Activated gamma-delta T cell (primary cell): ENCODE results near the gene TMEM250.

Experiments used
- DNase-seq: peaks from one replicate; lab custom pipeline; 2025; lab: John Stamatoyannopoulos, UW

Gene TMEM250

DNA sequence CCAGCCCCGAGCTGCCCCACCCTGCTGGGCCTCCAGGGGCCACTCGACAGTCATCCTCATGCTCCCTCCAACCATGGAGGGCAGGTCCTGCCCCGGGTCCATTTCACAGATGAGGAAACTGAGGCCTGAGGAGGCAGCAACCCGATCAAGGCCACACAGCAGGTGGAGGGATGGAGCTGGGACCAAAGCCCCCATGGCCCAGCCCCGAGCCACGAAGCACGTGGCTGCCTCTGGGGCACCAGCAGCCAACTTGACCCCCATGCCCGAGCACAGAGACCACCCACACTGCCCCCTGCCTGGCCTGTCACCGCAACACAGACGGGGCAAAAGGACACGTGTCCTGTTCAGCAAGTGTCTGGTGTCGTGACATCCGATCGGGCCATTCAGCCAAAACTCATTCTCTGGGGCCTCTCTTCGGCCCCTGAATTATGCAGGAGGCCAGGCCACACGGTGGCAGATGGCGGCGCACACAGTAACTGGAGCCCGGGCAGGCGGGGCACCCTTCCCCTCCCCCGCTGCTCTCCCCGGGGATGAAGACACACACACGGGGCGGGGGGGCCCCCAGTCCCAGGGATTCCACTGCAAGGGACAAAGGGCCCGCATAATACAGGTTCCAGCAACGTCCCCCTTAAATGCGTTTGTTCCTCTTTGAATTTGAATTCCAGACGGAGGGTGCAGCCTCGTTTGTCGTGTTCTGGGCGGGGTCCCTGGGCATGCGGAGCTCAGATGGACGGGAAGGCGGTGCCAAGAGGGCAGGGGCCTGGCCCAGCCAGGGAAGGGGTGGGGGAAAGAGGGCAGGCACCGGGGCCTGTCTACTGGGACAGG lies 29.4 kb upstream of the TMEM250 start:
- DNase-seq: no peak

DNA sequence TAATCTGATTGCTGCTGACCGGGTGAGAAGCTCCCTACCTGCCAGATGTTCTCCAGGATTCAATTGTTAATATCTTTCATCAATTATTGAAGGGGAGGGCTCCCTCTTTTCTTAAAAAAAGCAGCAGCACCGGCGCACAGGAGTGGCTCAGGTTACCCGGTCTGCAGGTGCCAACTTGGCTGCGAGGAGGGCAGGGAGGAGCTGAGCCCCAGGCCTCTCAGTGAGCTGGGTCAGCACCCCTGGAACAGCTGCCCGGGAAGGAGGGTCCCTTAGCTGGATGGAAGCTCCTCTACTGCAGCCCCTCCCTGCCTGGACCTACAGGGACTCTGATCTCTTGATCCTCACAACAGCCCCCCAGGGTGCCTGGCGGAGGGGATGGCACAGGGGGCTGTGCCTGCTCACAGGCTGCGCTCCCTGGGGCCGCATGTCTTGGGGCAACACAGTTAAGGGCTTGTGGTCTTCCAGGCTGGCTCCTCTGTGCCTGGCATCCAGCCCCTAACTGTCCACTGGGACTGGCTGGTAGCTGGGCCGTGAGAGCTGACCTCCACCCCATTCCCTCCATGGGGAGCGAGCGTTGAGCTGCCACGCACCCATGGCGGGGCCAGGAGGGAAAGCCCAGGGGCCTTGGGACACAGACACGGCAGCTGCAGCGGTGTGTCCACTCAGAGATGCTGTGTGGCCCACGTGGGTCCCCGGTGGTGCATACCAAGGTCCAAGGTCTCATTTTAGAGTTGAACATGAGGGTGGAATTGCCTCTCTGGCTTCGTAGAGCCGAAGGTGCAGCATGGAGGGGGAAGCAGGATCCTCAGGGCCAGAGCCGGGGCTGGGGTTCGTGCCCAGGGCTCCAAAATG lies 28.6 kb upstream of the TMEM250 start:
- DNase-seq: no peak

DNA sequence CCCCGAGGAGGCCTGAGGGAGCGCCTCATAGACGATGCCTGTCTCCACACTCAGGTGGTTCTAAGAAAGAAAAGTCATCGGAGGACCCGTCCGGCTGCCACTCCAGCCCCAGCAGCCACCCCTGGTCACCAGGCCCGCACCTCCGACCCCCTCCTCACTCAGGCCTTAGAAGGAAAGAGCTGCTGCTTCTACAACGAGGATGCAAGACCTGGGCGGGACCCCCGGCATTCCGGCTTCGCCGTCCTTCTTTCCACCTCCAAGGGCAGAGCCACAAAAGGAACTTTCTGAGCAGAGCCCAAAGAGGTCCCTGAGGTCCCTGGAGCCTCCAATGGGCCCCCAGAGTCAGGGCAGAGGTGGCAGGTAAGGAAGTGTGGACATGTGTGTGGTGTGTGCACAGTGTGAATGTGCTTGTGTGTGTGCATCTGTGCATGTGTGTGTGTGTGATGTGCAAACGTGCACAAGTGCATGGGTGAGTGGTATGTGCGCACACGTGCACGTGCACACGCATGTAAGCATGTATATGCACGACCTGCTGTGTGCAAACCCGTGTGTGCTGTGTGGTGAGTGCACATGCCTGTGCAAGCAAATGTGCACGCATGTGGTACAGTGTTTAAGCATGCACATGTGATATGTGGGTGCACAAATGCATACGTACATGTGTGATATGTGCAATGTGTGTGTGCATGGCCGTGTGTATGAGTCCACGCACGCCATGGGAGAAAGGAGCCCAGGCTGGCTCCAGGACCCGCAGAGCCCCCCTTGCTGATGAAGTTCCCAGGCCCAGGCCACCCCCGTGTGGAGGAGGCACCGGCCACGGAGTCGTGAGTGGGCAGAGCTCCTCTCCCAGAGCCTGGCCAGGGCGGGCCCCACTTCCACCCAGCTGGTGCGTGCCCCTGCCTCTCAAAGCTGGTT lies 27.7 kb upstream of the TMEM250 start:
- no peak for DNase-seq

DNA sequence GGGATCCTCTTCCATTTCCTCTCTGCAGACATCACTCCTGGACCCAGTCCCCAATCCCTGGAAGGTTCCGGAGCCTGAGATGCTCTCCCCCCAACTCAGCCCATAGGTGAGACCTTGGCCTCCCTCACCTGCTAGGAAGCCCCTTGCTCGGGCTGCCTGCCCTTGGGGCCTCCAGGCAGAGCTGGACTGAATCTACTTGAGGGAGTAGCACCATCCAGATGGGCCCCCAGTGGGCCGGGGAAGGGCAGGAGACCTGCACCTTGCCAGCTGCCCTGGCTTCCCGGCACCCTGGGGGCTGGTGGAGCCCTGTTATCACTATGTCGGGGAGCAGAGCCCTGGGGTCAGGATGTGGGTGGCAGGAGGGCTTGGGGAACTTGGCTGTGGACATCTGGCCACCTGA lies 26.9 kb upstream of the TMEM250 start:
- DNase-seq: no peak

DNA sequence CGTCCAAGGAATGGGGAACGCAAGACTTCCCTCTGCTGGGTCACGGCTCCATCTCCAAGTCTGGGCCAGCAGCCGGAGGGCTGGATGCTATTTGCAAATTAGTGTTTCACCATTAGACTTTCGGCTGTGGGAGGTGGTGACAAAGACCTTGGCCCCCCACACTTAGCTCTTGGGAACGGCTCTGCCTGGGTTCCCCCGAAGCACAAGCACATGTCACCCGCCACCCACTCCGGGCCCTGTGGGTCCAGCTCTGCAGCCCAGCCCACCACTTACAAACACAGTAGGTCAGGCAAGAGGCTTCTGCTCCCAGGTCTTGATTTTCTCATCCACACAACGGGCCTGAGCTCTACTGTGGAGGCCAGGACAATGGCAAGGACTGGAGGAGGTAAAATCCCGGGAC lies 25.8 kb upstream of the TMEM250 start:
- no peak for DNase-seq

DNA sequence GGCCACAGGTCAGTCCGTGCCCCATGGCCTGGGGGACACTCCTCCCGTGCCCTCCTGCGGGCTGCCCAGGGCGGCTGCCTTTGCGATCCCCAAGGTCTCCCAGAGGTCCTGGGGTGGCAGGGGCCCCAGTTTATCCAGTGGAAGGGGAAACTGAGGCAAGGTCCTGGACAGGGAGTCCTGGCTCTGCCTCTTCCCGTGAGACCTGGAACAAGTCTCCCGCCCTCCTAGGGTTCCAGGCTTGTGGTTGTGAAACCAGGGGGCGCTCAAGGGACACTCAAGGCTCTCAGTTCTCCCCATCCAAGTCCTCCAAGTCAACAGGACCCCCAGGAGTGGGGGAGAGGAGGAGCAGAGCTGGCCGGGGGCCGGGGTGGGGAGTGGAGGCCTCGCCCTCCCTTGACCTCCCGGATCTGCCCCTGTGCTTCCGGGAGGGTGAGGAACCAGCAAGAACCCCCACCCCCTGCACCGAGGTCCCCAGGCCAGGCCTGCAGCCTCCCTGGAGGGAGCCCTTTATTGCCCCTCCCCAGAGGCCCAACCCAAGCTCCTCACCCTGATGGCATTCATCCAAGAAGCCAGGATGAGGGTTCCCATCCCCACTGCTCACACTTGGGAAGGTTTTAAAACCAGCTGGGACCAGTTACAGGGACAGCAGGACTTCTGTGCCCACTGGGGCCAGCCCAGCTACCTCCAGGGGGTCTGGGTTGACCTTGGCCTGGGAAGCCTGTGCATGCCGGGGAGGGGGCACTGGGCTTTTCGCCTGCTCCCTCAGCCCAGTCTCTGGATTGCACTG lies 24.7 kb upstream of the TMEM250 start:
- no peak for DNase-seq

DNA sequence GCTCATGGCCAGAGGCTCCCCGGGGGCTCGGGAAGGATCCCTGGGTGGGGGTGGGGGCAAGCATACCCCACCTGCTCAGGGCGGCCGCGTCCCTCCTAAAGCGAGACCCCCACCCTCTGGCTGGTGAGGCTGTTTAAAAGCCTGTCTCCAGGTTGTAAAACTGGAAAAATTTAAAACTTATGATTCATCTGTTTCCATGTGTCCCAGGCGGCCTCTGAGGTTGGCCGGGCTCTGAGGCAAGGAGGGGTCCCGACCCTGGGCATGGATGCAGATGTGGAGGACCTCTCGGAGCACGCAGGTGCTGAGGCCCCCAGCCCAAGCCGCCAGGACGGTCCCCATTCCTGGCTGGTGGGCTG lies 24.2 kb upstream of the TMEM250 start:
- DNase-seq: no peak

DNA sequence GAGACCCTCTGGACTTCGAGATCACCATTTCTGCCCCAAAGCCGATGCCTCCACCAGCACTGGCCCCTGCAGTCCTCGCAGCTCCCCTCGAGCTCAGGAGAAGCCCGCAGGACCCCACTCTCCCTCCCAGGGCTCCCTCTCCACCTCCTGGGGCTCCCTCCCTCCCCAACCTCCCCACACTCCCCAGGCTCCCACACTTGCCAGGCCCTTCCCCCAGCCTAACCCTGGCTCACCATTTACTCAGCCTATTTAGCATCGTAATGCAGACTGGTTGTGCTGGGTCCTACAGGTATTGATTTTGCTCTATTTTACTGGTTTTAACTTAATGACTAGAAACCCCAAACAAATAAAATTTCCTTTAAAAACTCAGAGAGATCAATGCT lies 23.7 kb upstream of the TMEM250 start:
- no peak for DNase-seq

DNA sequence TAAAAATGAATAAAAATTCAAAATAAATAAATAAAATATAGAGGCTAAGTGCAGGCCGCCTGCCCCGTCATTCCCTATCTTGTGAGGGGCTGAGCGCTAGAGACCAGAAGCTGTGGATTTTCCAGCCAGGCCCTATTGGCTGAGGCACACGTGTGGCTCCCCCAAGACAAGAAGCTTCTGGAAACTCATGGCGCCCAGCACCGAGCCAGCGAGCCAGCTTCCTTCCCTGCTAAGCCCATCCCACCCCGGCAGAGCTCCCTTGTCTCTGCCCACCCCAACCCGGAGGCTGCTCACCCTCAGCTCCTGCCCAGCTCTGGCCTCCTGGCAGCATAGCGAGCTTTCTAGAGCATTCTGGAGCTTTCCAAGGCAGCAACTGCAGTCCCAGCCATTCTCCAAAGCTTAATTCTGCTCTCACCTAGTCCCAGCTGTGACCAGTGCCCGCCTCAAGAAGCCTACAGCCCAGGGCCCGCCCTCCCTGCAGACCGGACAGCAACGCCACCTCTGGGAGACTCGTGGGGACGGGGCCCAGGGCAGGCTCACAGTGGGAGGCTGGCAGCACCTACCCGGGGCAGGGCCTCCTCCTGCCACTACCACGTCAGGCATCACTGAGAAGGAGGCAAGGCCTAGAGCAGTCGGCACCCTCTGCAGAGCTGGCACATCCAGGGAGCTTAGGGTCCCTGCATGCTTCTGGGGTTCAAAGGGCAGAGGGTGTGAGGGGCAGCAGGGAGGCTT lies 23.2 kb upstream of the TMEM250 start:
- no peak for DNase-seq

DNA sequence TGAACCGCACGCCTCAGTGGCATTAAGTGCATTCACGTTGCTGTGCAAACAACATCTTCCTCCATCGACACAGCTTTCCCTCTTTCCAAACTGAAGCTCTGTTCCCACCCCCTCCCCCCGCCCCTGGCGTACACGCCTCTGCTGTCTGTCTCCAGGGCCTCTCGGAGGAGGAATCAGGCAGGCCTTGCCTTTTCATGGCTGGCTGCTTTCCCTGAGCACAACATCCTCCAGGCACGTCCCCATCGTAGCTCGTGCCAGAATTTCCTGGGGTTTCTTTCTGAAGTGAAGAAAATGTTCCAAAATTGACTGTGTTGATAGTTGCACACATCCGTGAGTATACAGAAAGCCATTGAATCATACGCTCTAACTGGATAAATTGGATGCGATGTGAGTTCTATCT lies 22.3 kb upstream of the TMEM250 start:
- DNase-seq: no peak

DNA sequence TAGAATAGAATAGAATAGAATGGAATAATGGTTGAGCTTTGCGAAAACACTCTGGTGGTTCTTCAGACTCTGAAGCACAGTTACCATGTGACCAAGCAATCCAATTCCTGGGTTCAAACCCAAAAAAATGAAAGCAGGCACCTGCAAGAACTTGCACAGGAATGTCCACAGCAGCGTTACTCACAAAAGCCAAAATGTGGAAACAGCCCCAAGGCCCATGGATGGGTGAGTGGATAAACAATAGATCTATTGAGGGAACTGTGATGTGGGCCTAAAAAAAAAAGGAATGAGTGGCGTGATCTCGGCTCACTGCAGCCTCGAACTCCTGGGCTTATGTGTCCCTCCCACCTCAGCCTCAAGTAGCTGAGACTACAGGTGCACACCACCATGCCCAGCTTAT lies 21.4 kb upstream of the TMEM250 start:
- no peak for DNase-seq

DNA sequence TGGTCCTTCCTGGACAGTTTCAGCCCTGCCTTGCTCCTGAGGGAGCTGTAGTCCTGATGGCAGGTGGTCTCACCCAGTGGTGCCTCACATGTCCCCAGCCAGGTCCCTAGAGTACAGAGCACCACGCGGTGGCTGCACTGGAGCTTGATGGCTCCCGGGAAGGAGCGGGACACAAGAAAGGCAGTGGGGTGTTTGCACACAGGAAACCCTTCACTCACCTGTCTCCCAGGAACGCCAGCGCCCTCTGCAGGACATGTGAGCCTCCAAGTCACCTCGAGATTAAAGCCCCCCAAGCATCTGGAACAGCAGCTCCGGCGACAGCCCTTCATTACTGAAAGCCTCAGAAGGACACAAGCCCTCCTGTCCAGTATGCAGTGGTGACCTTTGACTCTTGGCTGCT lies 19.9 kb upstream of the TMEM250 start:
- no peak for DNase-seq

DNA sequence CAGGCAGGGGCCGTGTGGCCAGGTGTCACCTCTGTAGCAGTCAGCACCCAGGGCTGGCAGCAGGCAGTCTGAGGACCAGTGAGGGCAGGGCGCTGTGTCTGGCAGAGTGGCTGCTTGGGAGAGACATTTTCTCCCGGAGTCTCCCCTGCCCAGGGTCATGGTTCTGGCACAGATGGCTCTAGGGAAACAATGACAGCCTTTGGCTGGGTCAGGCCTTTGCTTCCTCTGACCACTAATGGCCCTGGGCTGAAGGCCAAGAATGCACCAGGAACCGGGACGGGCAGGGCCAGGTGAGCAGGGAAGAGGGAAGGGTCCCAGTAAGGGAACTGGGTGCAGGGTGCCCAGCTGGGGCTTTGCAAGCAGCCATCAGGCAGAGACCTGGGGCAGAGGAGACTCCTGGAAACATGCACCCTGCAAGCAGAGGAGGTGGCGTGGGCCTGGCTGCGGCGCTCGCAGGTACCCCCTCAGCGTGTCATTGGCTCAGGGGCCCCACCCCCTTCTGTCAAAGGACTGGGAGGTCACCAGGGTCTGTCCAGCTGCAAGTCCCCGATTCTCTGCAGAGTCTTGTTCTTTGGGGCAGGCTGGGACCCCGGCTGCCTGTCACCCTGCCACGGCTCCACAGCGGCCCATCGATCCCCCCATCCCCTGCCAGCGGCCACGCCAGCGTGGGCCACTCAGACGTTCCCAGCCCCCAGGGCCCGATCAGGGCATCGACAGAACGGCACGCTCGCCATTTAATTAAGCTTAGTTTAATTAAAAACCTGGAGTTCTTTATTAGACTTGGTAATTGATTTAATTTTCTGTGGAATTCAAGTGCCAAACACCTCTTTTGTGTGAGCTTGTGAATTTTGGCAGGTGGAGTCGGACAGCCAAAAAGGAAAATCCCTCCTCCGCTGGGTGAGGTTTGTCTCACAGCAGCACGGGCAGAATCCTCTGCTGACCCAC lies 18.9 kb upstream of the TMEM250 start:
- DNase-seq: no peak

DNA sequence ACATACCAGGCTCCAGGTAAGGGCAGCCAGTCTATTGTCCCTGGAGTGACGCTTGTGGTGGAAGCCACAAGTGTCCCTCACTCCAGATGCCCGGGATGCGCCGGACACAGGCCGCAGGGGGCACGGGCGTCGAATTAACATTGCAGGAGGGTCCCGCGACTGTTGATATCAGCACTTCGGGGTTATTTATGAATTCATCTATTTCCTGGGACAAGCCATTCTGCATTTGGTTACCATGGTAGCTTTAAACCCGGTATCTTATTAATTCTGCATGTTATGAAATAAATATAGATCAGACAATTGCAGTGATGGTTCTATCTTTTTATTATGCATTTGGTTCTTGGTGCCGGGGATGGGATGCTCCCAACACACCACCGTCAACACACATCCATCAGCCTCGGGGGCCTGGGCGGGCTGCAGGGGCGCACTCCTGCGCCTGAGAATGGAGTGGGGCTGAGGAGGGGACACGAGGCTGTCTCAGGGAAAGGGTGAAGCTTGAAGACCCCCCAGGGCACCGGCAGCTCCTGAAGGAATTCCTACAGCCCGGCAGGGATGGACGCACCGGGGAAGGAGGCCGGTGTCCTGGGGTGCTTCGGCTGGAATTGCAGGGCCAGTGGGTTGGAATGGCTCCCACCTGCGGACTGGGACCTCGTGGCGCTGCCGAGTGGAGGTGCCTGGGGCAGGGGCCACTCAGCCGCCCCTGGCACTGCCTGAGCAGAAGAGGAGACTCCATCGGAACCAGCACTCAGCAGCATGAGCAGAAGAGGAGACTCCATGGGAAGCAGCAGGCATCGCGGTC lies 17.7 kb upstream of the TMEM250 start:
- DNase-seq: no peak

DNA sequence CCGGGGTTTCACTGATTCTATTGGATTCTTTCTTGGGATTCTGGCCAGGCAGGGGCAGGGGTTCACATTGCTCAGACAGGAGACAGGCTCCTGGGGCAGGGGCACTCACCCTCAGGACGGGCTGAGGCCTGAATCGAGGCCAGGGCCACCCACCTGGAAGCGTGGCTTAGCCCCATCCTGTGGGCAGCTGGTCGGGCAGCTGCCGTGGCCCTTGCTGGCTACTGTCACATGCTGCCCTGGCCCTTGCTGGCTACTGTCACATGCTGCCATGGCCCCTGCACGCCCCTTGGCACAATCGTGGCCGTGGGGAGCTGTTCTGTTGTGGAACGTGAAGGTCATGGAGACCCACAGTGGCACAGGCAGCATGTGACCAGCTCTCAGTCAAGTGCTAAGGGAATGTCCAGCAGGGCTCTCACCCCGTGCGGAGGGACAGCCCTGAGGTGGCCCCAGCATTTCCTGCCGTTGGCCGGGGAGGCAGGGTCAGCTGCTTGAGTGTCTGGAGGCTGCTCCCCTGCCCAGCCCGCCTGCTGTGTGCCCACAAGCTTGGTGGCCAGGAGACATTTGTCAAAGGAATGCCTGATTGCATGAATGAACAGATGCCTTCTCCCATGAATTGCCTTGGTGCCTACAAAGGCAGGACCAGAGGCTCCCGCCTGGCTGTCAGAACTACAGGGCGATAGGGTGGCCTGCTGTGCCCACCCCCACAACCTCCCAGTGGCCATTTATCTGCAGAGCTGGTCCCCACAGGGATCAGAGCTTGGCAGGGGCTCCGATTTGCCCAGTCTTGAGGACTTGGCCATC lies 16.9 kb upstream of the TMEM250 start:
- DNase-seq: no peak

DNA sequence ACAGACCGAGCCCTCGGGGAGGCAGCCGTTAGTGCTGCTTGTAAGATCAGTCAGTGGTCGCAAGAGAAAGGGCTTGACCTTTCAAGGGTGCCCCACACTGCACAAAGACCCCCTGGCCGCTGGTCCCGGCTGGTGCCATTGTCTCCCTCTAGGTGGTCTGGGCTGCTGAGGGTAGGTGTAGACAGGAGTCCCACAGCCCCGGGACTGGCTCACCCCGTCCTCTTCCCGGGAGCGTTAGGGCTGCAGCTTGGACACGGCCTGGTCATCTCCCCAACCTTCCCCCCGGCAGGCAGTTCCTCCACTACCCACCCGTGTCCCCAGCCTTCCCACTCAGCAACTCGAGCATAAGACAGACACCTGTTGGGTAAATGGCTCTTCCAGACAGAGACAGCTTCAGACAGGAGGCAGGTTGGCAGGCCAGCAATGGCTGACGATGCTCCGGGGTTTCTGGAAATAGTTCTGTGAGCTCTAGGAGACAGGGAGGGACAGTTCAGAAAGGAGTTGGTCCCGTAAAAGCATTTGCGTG lies 15.3 kb upstream of the TMEM250 start:
- DNase-seq: no peak

DNA sequence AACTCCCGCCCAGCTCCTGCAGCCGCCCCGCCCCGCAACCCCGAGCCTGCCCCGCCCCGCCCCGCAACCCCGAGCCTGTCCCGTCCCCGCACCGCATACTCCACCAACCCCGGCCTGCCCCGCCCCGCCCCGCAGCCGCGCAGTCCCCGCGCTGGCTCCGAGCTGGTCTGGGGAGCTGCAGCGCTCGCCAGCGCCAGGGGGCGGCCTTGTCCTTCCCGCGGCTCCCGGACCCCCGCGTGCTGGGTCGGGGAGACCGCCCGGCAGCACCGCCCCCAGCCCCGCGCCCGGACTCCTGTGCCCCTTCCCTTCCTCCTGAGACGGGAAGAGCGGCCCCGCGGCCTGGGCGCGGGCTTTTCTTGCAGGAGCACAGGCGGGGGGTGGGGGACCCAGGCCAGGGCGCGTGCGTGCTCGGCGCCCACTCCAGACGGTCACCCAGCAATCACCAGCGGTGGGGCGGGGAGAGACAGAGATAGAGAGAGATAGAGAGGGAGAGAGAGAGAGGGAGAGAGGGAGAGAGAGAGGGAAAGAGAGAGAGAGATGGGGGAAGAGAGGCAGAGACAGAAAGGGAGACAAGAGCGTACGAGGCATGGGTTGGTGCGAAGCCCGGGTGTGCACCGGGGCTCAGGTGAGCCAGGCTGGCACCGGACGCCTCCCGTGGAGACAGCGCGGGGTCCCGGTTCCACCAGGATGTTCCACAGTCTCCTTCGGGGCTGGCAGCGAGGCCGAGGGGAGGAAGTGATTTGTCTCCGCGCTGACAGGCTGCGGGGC lies 14.7 kb upstream of the TMEM250 start:
- DNase-seq: no peak
